Neural cell (in vitro differentiated cells): ENCODE results near the gene TPPP3. TPM values are rescaled to one million over a fixed set of nuclear protein-coding genes. Genes with fewer than 3 reads are reported as not detected.

Source experiments
- H2AFZ ChIP-seq: fragments of 200-600, 300-800 bp; sonication (generic), shearing (Covaris generic); 2 replicates; pipeline ENCODE4 v1.6.0; 2014; ENCODE audit warnings: low read depth, mild to moderate bottlenecking, antibody characterized with exemption, low read length, moderate library complexity
- H3F3A ChIP-seq: fragments of 200-600 bp; shearing (Covaris generic); 2 replicates; pipeline ENCODE4 v1.6.1; 2016; ENCODE audit warnings: mild to moderate bottlenecking, moderate library complexity, mixed read lengths, antibody characterized with exemption, low read length; ENCODE audit not compliant: insufficient read depth, poor library complexity, severe bottlenecking
- H3K27ac ChIP-seq: fragments of 200-600, 300-800 bp; sonication (generic), shearing (Covaris generic); 2 replicates; pipeline ENCODE4 v1.5.1; 2014; ENCODE audit warnings: mild to moderate bottlenecking, low read length, moderate library complexity
- H3K27me3 ChIP-seq: fragments of 300-800, 200-600 bp; sonication (generic), shearing (Covaris generic); 2 replicates; pipeline ENCODE4 v1.6.0; 2014; ENCODE audit warnings: mild to moderate bottlenecking, low read depth, low read length, moderate library complexity; ENCODE audit not compliant: insufficient read depth
- H3K36me3 ChIP-seq: fragments of 300-800, 200-600 bp; sonication (generic), shearing (Covaris generic); 2 replicates; pipeline ENCODE4 v1.5.1; 2014; ENCODE audit warnings: mild to moderate bottlenecking, antibody characterized with exemption, low read length, moderate library complexity; ENCODE audit not compliant: insufficient read depth
- H3K4me2 ChIP-seq: fragments of 300-800, 200-600 bp; sonication (generic), shearing (Covaris generic); 2 replicates; pipeline ENCODE4 v1.6.0; 2014; ENCODE audit warnings: mild to moderate bottlenecking, low read length
- H3K4me3 ChIP-seq: fragments of 300-800, 200-600 bp; sonication (generic), shearing (Covaris generic); 2 replicates; pipeline ENCODE4 v1.5.1; 2014; ENCODE audit warnings: mild to moderate bottlenecking, low read length, moderate library complexity
- H3K79me2 ChIP-seq: fragments of 200-600 bp; shearing (Covaris generic); replicated peaks from 2 replicates; pipeline ENCODE4 v1.6.0; 2014; ENCODE audit warnings: mild to moderate bottlenecking, low read length, moderate library complexity; ENCODE audit not compliant: insufficient read depth
- H3K9ac ChIP-seq: fragments of 300-800, 200-600 bp; sonication (generic), shearing (Covaris generic); 2 replicates; pipeline ENCODE4 v1.6.1; 2016; ENCODE audit warnings: mild to moderate bottlenecking, low read length, mixed read lengths
- H3K9me2 ChIP-seq: fragments of 200-600 bp; shearing (Covaris generic); 2 replicates; pipeline ENCODE4 v1.6.1; 2016; ENCODE audit warnings: mild to moderate bottlenecking, low read length, mixed read lengths; ENCODE audit not compliant: insufficient read depth
- H3K9me3 ChIP-seq: fragments of 200-600, 300-800 bp; sonication (generic), shearing (Covaris generic); 2 replicates; pipeline ENCODE4 v1.6.1; 2016; ENCODE audit warnings: mild to moderate bottlenecking, mixed run types, low read length, moderate library complexity, mixed read lengths
- H4K20me1 ChIP-seq: fragments of 200-600 bp; shearing (Covaris generic); 2 replicates; pipeline ENCODE4 v1.6.1; 2016; ENCODE audit warnings: mild to moderate bottlenecking, mixed run types; ENCODE audit not compliant: insufficient read depth
- EP300 ChIP-seq: fragments of 450-650 bp; conservative IDR thresholded peaks from 2 replicates; pipeline ENCODE4 v1.6.1; 2014; ENCODE audit warnings: antibody characterized with exemption, mild to moderate bottlenecking, moderate library complexity; ENCODE audit not compliant: poor library complexity, severe bottlenecking
- EZH2 ChIP-seq: fragments of 200-600, 300-800 bp; shearing (Covaris generic), sonication (generic); IDR thresholded peaks from 2 replicates; pipeline ENCODE4 v1.6.1; 2014; ENCODE audit warnings: antibody characterized with exemption, low read length, borderline replicate concordance, mild to moderate bottlenecking; ENCODE audit not compliant: insufficient read depth, poor library complexity, severe bottlenecking
- MXI1 ChIP-seq: fragments of 450-650 bp; conservative IDR thresholded peaks from 2 replicates; pipeline ENCODE4 v1.6.1; 2014; ENCODE audit warnings: antibody characterized with exemption, mild to moderate bottlenecking; ENCODE audit not compliant: poor library complexity, severe bottlenecking
- POLR2AphosphoS5 ChIP-seq: IDR thresholded peaks from 2 replicates; pipeline ENCODE4 v1.6.1; 2012
- RAD21 ChIP-seq: fragments of 450-650 bp; conservative IDR thresholded peaks from 2 replicates; pipeline ENCODE4 v1.6.1; 2014; ENCODE audit warnings: antibody characterized with exemption, mild to moderate bottlenecking, moderate library complexity
- SMC3 ChIP-seq: fragments of 450-650 bp; conservative IDR thresholded peaks from 2 replicates; pipeline ENCODE4 v1.6.1; 2014; ENCODE audit warnings: antibody characterized with exemption, mild to moderate bottlenecking, moderate library complexity; ENCODE audit not compliant: poor library complexity
- TAF1 ChIP-seq: IDR thresholded peaks from 2 replicates; pipeline ENCODE4 v1.6.1; 2012; ENCODE audit warnings: low read depth
- polyA plus RNA-seq: library from polyadenylated mRNA; depleted of rRNA; stranded (reverse); fragments of >200 nt; gene quantifications from 2 replicates; pipeline ENCODE4 v1.2.3, GENCODE V29; 2014
- TF ChIP-seq, protein P1 (sequence below): IDR thresholded peaks from 2 replicates; pipeline ENCODE4 v1.6.1; 2012; ENCODE audit warnings: borderline replicate concordance
- TF ChIP-seq, protein P2 (sequence below): fragments of 450-650 bp; IDR thresholded peaks from 2 replicates; pipeline ENCODE4 v1.5.1; 2014; ENCODE audit warnings: antibody characterized with exemption, mild to moderate bottlenecking, moderate library complexity; ENCODE audit not compliant: poor library complexity, severe bottlenecking

The TPPP3 gene
- polyA plus RNA-seq, 1 donor from 2014 or later = 2.7 TPM

DNA sequence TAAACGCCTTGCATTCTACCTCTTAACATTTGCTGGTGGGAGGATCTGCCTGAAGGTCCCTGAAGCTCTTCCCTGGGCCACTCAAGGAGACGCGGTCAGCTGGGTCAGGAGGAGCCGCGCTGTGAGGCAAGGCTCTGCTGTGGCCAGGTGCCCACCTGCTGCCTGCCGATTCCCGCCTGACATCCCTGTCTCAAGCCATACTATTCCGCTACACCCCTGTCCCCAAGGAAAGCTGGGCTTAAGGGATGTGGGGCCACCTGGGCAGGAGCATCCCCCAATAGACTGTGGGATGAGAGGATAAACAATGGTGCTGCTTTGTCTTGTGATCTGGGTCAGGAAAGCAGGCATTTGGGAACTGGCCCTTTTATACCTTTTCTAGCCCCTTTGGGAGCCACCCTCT lies 5.1 kb downstream of the TPPP3 start:
- Histone ChIP-seq H3K27me3 (no peaks in the 10 kb centered on the region), H3K9ac (no peak overlapping the region), H3K9me3 (no peaks in the 10 kb centered on the region), H3K79me2 (no peaks in the 10 kb centered on the region), H4K20me1 (no peaks in the 10 kb centered on the region), H3K9me2 (no peaks in the 10 kb centered on the region), H3K4me3 (no peak overlapping the region), H3K27ac (no peak overlapping the region), H3K36me3 (no peaks in the 10 kb centered on the region), H3K4me2 (no peak overlapping the region), H2AFZ (no peak overlapping the region), H3F3A (no peaks in the 10 kb centered on the region)
- TF ChIP-seq POLR2AphosphoS5 (no peak), MXI1 (no peak), SMC3 (no peak), EP300 (no peak), EZH2 (no peak), TAF1 (no peak), RAD21 (no peak)
- TF ChIP-seq, protein P1, sequence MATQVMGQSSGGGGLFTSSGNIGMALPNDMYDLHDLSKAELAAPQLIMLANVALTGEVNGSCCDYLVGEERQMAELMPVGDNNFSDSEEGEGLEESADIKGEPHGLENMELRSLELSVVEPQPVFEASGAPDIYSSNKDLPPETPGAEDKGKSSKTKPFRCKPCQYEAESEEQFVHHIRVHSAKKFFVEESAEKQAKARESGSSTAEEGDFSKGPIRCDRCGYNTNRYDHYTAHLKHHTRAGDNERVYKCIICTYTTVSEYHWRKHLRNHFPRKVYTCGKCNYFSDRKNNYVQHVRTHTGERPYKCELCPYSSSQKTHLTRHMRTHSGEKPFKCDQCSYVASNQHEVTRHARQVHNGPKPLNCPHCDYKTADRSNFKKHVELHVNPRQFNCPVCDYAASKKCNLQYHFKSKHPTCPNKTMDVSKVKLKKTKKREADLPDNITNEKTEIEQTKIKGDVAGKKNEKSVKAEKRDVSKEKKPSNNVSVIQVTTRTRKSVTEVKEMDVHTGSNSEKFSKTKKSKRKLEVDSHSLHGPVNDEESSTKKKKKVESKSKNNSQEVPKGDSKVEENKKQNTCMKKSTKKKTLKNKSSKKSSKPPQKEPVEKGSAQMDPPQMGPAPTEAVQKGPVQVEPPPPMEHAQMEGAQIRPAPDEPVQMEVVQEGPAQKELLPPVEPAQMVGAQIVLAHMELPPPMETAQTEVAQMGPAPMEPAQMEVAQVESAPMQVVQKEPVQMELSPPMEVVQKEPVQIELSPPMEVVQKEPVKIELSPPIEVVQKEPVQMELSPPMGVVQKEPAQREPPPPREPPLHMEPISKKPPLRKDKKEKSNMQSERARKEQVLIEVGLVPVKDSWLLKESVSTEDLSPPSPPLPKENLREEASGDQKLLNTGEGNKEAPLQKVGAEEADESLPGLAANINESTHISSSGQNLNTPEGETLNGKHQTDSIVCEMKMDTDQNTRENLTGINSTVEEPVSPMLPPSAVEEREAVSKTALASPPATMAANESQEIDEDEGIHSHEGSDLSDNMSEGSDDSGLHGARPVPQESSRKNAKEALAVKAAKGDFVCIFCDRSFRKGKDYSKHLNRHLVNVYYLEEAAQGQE = no peak
- TF ChIP-seq, protein P2, sequence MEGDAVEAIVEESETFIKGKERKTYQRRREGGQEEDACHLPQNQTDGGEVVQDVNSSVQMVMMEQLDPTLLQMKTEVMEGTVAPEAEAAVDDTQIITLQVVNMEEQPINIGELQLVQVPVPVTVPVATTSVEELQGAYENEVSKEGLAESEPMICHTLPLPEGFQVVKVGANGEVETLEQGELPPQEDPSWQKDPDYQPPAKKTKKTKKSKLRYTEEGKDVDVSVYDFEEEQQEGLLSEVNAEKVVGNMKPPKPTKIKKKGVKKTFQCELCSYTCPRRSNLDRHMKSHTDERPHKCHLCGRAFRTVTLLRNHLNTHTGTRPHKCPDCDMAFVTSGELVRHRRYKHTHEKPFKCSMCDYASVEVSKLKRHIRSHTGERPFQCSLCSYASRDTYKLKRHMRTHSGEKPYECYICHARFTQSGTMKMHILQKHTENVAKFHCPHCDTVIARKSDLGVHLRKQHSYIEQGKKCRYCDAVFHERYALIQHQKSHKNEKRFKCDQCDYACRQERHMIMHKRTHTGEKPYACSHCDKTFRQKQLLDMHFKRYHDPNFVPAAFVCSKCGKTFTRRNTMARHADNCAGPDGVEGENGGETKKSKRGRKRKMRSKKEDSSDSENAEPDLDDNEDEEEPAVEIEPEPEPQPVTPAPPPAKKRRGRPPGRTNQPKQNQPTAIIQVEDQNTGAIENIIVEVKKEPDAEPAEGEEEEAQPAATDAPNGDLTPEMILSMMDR = no peak

DNA sequence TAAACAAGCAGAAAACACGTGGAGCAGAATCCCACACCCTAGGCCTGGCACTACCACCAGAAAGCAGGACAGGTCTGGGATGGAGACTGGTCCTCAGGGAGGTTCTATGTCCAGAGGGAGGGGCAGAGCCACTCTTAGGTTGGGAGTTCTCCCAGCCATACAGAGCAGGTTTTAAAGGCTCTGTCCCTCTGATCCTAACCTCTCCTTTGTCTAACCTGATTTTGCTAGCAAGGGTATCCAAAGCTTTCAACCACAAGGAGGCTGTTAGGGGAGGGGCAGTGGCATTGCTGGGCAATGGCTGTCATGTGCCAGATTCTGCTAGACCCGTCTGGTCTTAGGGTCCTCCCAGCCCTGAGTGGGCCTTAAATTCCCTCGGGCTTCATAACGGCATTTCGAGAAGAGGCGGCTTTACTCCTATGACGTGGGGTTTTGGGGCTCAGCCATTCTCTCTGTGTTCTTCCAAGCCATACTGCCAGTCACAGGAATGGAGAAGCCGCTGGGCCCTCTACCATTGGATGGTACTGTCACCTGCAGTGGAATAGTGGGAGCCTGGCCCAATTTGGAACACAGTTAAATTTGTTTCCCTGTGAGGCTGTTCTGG lies 5.7 kb downstream of the TPPP3 start:
- H3K9me2 ChIP-seq = no peaks in the 10 kb centered on the region
- TF ChIP-seq EP300 (no peak), RAD21 (no peak), TAF1 (no peak), MXI1 (no peak), POLR2AphosphoS5 (no peak), EZH2 (no peak), SMC3 (no peak)
- TF ChIP-seq, protein P2 = no peak
- TF ChIP-seq, protein P1 = no peak
- no peak overlapping the region for H3K27ac ChIP-seq
- no peaks in the 10 kb centered on the region for H3K36me3 ChIP-seq
- no peak overlapping the region for H3K9ac ChIP-seq
- no peaks in the 10 kb centered on the region for H4K20me1 ChIP-seq
- H3K4me2 ChIP-seq = no peak overlapping the region
- H3K4me3 ChIP-seq = no peak overlapping the region
- no peaks in the 10 kb centered on the region for H3K79me2 ChIP-seq
- no peaks in the 10 kb centered on the region for H3K9me3 ChIP-seq
- H3F3A ChIP-seq = no peaks in the 10 kb centered on the region
- H3K27me3 ChIP-seq = no peaks in the 10 kb centered on the region
- no peak overlapping the region for H2AFZ ChIP-seq
